SK-MEL-5 (cell line): ENCODE results near the gene ABCG4. TPM values are rescaled to one million over a fixed set of nuclear protein-coding genes. Genes with fewer than 3 reads are reported as not detected.
A peak's percentile ranks its signal among the peaks of the same experiment; 100 is the strongest.
"Not testable (repeated sequence)": the region's sequence is repeated elsewhere in the genome, so short reads cannot be mapped to it uniquely, and the experiment has no call there.

Source experiments
- DNase-seq: peaks from one replicate; pipeline ENCODE4 v3.0.0-alpha.2; 2016; ENCODE audit warnings: low read depth, low spot score
- in situ Hi-C: cut with HindIII; loops from 2 replicates; pipeline ENCODE4 v1.10.0; 2016; ENCODE audit warnings: low sequenced_read_pairs, high pct_unique_total_duplicates, low pct_unique_long_range_greater_than_20kb
- total RNA-seq: library from RNA; depleted of rRNA; stranded (reverse); fragments of >200 nt; shearing (Covaris generic); gene quantifications from 2 replicates; pipeline ENCODE4 v1.2.3, GENCODE V29; 2014

The ABCG4 gene
- total RNA-seq, 1 experiment from 2014 or later, result 0.05 TPM

DNA sequence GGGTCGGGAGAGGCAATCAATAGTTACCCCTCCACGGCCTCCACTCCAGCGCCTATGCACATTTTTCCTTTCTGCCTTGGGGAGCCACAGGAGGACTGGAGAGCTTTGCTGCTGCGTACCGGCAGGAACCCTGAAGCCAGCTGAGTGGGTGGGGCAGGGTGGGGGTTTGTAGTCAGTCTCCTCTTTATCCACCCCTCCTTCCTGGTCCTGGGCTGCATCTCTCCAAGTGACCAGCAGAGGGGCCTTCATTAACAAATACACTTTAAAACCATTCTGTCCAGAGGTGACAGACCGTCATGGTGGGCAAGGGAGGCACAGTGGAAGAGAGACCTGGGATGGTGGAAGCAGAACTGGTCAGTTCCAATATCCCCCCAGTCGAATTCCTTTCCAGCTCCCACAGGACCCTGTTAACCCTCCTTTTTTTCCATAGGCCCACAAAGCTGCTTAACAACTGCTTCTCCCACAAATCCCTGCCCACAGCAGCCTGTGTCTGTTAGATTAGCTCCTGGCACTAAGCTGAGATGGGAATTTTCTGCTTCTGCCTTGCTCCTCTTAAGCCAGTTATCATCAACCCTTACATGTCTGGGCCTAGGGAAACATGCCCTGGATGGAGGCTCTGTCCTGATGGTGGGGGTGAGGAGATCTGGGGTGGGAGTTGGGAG lies 3.9 kb upstream of the ABCG4 start:
- in situ Hi-C loops, result no loop called here
- DNase-seq, result peak; percentile 81

DNA sequence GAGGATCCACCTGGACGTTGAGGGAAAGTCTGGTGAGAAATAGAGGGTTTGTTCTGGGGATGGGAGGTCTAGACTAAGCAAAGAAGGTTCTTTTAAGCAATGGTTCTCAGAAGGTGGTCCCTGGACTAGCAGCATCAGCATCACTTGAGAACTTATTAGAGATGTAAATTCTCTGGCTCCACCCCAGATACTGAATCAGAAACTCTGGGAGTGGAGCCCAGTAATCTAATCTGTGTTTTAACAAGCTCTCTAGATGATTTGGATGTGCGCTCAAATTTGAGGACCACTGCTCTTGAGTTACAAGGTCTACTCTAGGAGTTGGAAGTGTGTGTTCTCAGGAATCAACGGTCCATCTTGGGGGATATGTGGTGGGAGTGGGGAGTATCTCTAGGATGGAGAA lies 3.3 kb upstream of the ABCG4 start:
- no peak for DNase-seq
- in situ Hi-C loops, result no loop called here

DNA sequence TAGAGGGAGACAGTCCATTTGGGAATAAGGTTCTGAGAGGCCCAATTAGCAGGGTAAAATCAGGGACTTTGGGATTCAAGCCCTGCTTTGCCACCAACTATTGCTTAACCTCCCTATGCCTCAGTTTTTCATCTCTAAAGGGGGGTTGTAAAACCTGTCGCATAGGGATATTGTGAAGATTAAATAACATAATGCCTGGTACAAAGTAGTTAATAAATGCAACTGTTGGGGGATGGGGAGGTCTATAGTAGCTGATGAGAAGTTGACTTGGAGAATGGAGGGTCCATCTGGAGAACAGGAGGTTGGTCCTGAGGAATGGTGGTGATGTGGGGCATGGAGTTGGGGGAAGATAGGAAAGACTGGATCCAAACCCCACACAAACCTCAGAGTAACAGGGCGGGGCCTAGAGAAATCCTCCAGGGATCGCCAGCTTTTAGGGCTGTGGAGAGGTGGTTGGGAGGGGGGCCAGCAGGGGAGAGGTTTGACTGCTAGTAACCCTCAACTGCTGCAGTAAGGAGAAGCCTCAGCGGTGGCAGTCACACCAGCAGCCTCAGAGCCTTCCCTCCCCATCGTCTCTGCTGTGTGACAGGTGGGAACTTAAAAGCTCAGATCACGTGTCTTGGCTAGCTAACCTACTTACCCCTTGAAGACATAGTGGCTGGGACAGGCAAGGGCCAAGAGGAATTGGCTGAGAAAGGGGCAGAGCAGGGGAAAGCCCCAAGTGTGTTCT lies 1.1 kb upstream of the ABCG4 start:
- in situ Hi-C loops, result no loop called here
- DNase-seq, result no peak

DNA sequence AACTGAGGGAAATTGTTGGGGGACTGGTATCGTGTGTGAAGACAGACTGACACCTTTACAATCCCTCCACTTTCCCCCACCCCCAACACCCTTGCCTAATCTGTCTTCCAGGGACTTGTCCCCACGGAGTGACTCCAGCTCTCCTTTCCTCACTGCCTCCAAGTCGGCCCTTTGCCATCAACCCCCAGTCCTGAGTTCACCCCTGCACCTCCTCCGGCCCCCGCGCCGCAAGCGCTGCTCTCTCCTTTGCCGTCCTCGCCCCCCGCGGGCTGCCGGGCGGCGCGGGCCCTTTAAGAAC lies 183 bp upstream of the ABCG4 start:
- in situ Hi-C loops, result no loop called here
- no peak for DNase-seq

DNA sequence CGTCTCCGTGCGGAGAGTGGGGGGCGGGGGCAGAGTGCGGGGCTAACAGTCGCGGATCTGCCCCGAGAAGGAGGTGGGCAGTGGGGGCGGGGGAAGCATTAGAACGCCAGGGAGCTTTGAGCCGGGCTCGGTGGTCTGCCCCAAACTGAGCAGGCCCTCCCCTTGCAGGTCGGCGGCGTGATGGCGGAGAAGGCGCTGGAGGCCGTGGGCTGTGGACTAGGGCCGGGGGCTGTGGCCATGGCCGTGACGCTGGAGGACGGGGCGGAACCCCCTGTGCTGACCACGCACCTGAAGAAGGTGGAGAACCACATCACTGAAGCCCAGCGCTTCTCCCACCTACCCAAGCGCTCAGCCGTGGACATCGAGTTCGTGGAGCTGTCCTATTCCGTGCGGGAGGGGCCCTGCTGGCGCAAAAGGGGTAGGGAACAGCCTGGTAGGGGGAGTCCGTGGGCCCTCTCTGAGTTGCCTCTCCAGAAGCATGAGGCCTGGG lies 979 bp downstream of the ABCG4 start:
- in situ Hi-C loops, result no loop called here

DNA sequence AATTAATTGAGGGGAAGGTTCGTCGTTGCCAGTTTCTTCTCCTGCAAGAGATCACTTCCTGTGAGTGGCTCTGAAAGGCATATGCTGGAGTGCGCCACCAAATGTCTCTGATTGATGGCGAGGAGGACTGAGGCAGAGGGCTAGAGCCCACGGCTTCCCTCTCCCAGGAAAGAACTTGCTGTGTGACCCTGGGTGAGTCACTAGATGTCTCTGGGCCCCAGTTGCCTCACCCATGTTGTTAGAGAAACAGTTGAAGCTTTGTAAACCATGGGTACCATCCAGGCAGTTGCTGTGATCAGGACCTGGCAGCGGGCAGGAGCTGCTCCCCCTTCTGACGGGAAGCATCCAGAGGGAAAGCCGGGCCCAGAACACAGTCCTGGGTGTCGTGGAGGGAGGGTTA lies 3.2 kb downstream of the ABCG4 start:
- in situ Hi-C loops, result no loop called here
- DNase-seq, result no peak

More for the DNA sequence above, 979 bp downstream of the ABCG4 start:
- no peak for DNase-seq

GRCh38 chr11:119152604-119153003 lies 3.8 kb downstream of the ABCG4 start:
- no peak for DNase-seq
- in situ Hi-C loops, result no loop called here

DNA sequence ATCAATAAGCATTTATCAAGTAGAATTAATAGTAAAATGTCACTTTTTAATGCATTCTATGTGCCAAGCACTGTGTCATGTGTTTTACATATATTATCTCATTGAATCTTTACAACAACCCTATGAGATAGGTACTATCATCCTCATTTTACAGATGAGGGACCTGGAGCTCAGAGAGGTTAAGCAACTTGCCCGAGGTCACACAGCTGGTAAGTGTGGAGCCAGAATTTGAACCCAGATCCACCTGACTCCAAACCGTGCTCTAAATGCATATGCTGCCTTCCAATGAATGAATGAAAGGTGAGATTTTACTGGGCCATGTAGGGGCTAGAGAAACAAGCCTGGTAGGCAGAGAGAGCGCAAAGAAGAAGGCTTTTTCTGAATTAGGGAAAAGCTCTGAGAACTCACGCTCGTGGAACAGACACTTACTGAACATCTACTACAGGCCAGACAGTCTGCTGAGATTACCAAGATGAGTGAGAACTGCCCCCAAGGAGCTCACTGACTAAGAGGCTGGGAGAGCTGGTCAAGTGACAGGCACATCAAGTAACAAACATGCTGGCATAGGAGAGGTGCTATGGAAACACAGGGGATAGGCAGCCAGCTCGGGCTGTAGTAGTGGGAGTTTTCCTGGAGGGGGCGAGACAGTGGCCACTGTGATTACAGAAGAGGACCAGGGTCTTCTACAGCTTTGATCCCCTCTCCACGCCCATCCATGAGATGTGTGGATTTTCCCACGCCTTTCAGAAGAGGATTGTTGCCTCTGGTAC lies 4.4 kb downstream of the ABCG4 start:
- peak; percentile 30 for DNase-seq
- in situ Hi-C loops, result no loop called here

GRCh38 chr11:119154178-119154577 lies 5.3 kb downstream of the ABCG4 start:
- in situ Hi-C loops, result no loop called here
- no peak for DNase-seq

DNA sequence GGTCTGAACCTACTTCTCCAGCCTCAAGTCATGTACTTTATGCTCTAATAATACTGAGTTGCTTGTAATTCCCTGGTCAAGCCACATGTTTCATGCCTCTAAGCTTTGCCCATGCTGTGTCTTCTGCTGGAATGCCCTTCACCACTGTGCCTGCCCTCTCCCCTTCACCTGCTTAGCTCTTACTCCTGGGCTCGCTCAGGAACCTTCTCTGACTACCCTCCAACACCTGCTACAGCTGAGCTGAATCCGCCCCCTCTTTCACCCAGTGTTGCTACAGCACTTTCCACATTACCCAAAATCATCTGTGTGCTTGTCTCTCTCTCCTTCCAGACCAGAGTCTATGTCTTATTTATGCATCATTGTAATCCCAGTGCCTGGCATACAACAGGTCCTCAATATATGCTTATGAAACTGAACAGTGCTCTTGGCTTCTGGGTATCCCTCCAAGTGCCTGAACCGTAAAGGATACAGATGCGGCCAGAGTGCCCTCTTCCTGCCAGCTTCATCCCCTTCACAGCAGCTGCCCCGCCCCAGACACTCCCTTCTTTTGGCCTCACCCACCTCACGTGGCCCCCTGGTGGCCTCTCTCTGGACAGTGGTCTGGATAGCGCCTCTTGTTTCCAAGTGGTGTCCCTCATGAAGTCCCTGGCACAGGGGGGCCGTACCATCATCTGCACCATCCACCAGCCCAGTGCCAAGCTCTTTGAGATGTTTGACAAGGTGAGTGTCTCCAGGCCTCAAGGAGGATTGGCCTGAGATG lies 7.1 kb downstream of the ABCG4 start:
- peak; percentile 50 for DNase-seq
- in situ Hi-C loops, result no loop called here

- DNase-seq, result no peak
- in situ Hi-C loops, result no loop called here
Observed at GRCh38 chr11:119156496-119156895, 7.6 kb downstream of the ABCG4 start.

GRCh38 chr11:119157063-119157462 lies 8.2 kb downstream of the ABCG4 start:
- in situ Hi-C loops, result no loop called here
- DNase-seq, result no peak

- in situ Hi-C loops, result no loop called here
- DNase-seq, result no peak
Observed at GRCh38 chr11:119158467-119158866, 9.6 kb downstream of the ABCG4 start.

DNA sequence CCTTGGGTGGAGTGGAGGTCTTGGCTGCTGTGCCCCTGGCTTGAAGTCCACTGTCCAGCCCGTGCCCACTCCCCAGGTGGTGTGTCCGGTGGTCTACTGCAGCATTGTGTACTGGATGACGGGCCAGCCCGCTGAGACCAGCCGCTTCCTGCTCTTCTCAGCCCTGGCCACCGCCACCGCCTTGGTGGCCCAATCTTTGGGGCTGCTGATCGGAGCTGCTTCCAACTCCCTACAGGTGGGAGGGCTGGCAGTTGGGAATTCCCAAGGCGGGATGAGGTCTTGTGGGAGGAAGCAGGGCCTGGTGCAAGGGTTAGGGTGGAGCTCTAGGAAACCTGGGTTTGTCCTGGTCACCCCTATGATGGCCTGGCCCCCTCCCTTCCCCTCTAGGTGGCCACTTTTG lies 11.3 kb downstream of the ABCG4 start:
- DNase-seq, result no peak
- in situ Hi-C loops, result no loop called here

DNA sequence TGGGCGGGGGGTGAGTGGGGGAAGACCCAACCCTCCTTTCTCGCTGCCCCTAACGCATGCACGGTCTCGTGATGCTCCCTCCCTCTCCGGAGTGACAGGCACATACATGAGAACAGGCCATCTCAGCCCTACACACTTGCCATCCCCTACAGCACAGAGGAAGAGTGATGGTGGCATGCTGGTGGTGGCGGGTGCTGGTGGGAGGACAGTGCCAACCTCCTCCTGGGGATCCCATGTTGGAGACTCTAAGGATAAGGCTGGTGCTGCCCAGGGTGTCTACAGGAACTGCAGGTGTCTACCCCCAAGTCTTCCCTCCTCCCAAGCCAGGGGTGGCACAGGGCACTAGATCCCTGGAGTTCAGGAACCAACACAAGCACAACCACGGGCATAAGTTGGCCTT lies 13.0 kb downstream of the ABCG4 start:
- in situ Hi-C loops, result no loop called here
- DNase-seq, result no peak

DNA sequence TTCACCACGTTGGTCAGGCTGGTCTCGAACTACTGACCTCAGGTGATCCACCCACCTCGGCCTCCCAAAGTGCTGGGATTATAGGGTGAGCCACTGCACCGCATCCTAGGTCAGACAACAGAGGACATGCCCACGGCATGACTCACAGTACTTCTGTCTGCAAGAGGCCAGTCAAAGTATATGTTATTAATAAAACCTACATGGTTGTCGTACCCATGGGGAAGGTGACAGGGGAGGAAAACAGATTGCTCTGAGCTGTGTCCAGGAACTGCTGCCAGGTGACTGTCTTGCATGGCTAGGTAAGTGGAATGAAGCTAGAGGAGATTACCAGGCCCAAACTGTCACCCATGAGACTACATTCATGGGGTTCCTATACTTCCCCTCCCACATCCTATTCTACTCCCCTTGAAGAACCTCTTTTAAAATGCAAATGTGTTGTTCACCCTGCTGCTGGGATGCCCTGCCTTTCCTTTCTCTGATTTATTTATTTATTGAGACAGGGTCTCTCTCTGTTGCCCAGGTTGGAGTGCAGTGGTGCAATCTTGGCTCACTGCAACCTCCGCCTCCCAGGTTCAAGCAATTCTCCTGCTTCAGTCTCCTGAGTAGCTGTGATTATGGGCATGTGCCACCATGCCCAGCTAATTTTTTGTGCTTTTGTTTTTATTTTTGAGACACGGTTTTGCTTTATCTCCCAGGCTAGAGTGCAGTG lies 17.7 kb downstream of the ABCG4 start:
- no peak for DNase-seq

DNA sequence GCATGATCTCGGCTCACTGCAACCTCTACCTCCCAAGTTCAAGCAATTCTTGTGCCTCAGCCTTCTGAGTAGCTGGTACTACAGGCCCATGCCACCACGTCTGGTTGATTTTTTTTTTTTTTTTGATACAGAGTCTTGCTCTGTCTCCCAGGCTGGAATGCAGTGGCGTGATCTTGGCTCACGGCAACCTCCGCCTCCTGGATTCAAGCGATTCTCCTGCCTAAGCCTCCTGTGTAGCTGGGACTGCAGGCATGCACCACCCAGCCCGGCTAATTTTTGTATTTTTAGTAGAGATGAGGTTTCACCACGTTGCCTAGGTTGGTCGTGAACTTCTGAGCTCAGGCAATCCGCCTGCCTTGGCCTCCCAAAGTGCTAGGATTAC lies 18.2 kb downstream of the ABCG4 start:
- in situ Hi-C loops, result not testable (repeated sequence)

More for the DNA sequence above, 17.7 kb downstream of the ABCG4 start:
- in situ Hi-C loops, result no loop called here

More for the DNA sequence above, 18.2 kb downstream of the ABCG4 start:
- DNase-seq, result not testable (repeated sequence)
